Fibroblast of lung (primary cell): ENCODE measurements around the gene EZH1. TPM values are rescaled to one million over a fixed set of nuclear protein-coding genes. Genes with fewer than 3 reads are reported as not detected.

ENCODE experiments used
- DNase-seq, 2 donors: peaks; one replicate each; pipeline versions ENCODE4 v3.0.0 to v3.0.0-alpha.2; 2010; ENCODE audit warnings: low read depth in 2 of 2
- H2AFZ ChIP-seq: 2 replicates; pipeline ENCODE4 v1.5.1; 2012; ENCODE audit warnings: low read length, control low read depth, inconsistent platforms
- H3K27ac ChIP-seq: 2 replicates; pipeline ENCODE4 v1.5.1; 2011; ENCODE audit warnings: low read length, control low read depth; ENCODE audit not compliant: insufficient read depth
- H3K27me3 ChIP-seq: 2 replicates; pipeline ENCODE4 v1.5.1; 2011; ENCODE audit warnings: mild to moderate bottlenecking, low read length; ENCODE audit not compliant: control insufficient read depth, insufficient read depth
- H3K36me3 ChIP-seq: 2 replicates; pipeline ENCODE4 v1.5.1; 2011; ENCODE audit warnings: low read length; ENCODE audit not compliant: control insufficient read depth, insufficient read depth
- H3K4me1 ChIP-seq: 2 replicates; pipeline ENCODE4 v1.5.1; 2011; ENCODE audit warnings: low read length; ENCODE audit not compliant: control insufficient read depth, insufficient read depth; ENCODE audit errors: extremely low read depth
- H3K4me2 ChIP-seq: 2 replicates; pipeline ENCODE4 v1.5.1; 2011; ENCODE audit warnings: low read length, control low read depth; ENCODE audit not compliant: insufficient read depth; ENCODE audit errors: extremely low read depth
- H3K4me3 ChIP-seq, 4 experiments: fragments of 200-600 bp in 1 of 4; sonication (generic) in 1 of 4; replicated peaks in 1 of 4; 2 replicates each; pipeline ENCODE4 v1.5.1; 2011 to 2016; ENCODE audit warnings: low read length in 4 of 4, low read depth in 3 of 4, mild to moderate bottlenecking in 3 of 4, control low read depth in 2 of 4, inconsistent platforms in 1 of 4, mixed read lengths in 1 of 4; ENCODE audit not compliant: insufficient read depth in 1 of 4; ENCODE audit errors: control extremely low read depth in 1 of 4
- H3K79me2 ChIP-seq: 2 replicates; pipeline ENCODE4 v1.5.1; 2012; ENCODE audit warnings: mild to moderate bottlenecking, low read length, inconsistent platforms; ENCODE audit not compliant: control insufficient read depth, insufficient read depth
- H3K9ac ChIP-seq: 2 replicates; pipeline ENCODE4 v1.5.1; 2011; ENCODE audit warnings: mild to moderate bottlenecking, low read length, control low read depth; ENCODE audit not compliant: insufficient read depth
- H3K9me3 ChIP-seq: 2 replicates; pipeline ENCODE4 v1.5.1; 2012; ENCODE audit warnings: low read depth, low read length; ENCODE audit not compliant: control insufficient read depth, insufficient read depth
- H4K20me1 ChIP-seq: 2 replicates; pipeline ENCODE4 v1.5.1; 2011; ENCODE audit warnings: low read length; ENCODE audit not compliant: control insufficient read depth, insufficient read depth; ENCODE audit errors: extremely low read depth
- EZH2 ChIP-seq: IDR thresholded peaks from 2 replicates; pipeline ENCODE4 v1.5.1; 2012; ENCODE audit warnings: low read length, control low read depth, mild to moderate bottlenecking; ENCODE audit errors: missing control alignments
- polyA plus RNA-seq, 2 donors: library from polyadenylated mRNA; depleted of rRNA in 1 of 2; stranded (reverse) in 1 of 2; unstranded in 1 of 2; fragments of >200 nt; gene quantifications; 2 replicates each; pipeline ENCODE4 v1.2.1, GENCODE V29; 2011 to 2012; ENCODE audit warnings: missing spikeins in 1 of 2
- total RNA-seq: library from RNA; depleted of rRNA; stranded (reverse); fragments of >200 nt; gene quantifications from 2 replicates; pipeline ENCODE4 v1.2.1, GENCODE V29; 2014
- TF ChIP-seq, protein P1 (sequence below), 2 donors: IDR thresholded peaks in 1 of 2; conservative IDR thresholded peaks in 1 of 2; 1 replicate in 1 of 2; 2 replicates in 1 of 2; pipeline ENCODE4 v1.5.1; 2011 to 2012; ENCODE audit warnings: low read length in 2 of 2, control low read depth in 1 of 2, inconsistent platforms in 1 of 2, low read depth in 1 of 2, mild to moderate bottlenecking in 1 of 2

Gene EZH1
- total and polyA plus RNA-seq, 2 donors (not counting 1 experiment from before 2014, with no cell fraction given), result 28.6 to 31.9 TPM

DNA sequence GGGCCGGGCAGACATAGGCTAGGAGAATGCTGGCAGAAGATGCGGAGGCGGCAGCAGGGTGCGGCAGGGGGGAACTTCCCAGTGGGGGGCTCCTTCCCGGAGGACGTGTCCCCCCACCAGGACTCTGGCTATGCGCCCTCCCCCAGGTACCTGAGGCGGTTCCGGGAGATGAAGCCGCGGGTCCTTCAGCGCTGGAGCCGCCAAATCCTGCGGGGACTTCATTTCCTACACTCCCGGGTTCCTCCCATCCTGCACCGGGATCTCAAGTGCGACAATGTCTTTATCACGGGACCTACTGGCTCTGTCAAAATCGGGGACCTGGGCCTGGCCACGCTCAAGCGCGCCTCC is 38.9 kb upstream of the EZH1 start:
- Histone ChIP-seq H3K4me1 (peaks cover 19% of the 10 kb centered on the region), H3K4me2 (peak overlapping the region; percentile 33), H3K4me3 (no peak overlapping the region), H3K79me2 (no peaks in the 10 kb centered on the region), H3K27me3 (peaks cover 10% of the 10 kb centered on the region), H3K36me3 (peaks cover 1% of the 10 kb centered on the region), H4K20me1 (no peaks in the 10 kb centered on the region), H2AFZ (no peak overlapping the region), H3K27ac (no peak overlapping the region), H3K9ac (no peak overlapping the region), H3K9me3 (no peaks in the 10 kb centered on the region)
- no peak for DNase-seq
- TF ChIP-seq, protein P1, sequence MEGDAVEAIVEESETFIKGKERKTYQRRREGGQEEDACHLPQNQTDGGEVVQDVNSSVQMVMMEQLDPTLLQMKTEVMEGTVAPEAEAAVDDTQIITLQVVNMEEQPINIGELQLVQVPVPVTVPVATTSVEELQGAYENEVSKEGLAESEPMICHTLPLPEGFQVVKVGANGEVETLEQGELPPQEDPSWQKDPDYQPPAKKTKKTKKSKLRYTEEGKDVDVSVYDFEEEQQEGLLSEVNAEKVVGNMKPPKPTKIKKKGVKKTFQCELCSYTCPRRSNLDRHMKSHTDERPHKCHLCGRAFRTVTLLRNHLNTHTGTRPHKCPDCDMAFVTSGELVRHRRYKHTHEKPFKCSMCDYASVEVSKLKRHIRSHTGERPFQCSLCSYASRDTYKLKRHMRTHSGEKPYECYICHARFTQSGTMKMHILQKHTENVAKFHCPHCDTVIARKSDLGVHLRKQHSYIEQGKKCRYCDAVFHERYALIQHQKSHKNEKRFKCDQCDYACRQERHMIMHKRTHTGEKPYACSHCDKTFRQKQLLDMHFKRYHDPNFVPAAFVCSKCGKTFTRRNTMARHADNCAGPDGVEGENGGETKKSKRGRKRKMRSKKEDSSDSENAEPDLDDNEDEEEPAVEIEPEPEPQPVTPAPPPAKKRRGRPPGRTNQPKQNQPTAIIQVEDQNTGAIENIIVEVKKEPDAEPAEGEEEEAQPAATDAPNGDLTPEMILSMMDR (conservative IDR thresholded peaks at IDR 0.05 in 1 of 2, IDR thresholded peaks at IDR 0.05 in 1 of 2; ENCODE audit: low read depth in 1 of 2, low read length in 2 of 2), result no peak
- TF ChIP-seq EZH2, result no peak

- Histone ChIP-seq H3K4me1 (peaks cover 19% of the 10 kb centered on the region), H4K20me1 (no peaks in the 10 kb centered on the region), H3K27ac (no peak overlapping the region), H3K9ac (no peak overlapping the region), H3K27me3 (peaks cover 10% of the 10 kb centered on the region), H3K79me2 (no peaks in the 10 kb centered on the region), H2AFZ (no peak overlapping the region), H3K4me3 (no peak overlapping the region), H3K9me3 (no peaks in the 10 kb centered on the region), H3K36me3 (peaks cover 2% of the 10 kb centered on the region), H3K4me2 (peak overlapping the region; percentile 33)
- TF ChIP-seq, protein P1 (conservative IDR thresholded peaks at IDR 0.05 in 1 of 2, IDR thresholded peaks at IDR 0.05 in 1 of 2; ENCODE audit: low read depth in 1 of 2, low read length in 2 of 2), result no peak
- no peak for TF ChIP-seq EZH2
- DNase-seq, result peak; percentile 37 to 95
Observed at GRCh38 chr17:42783062-42783790, 38.4 kb upstream of the EZH1 start.

GRCh38 chr17:42782166-42783061 is 37.6 kb upstream of the EZH1 start:
- no peaks in the 10 kb centered on the region for H3K79me2 ChIP-seq
- H4K20me1 ChIP-seq, result no peaks in the 10 kb centered on the region
- peaks cover 19% of the 10 kb centered on the region for H3K4me1 ChIP-seq
- H2AFZ ChIP-seq, result no peak overlapping the region
- no peak overlapping the region for H3K9ac ChIP-seq
- peak in 1 of 2 donors; percentile 36 for DNase-seq
- peak overlapping the region in 1 of 4 experiments; percentile 57 for H3K4me3 ChIP-seq
- no peak overlapping the region for H3K27ac ChIP-seq
- peaks cover 4% of the 10 kb centered on the region for H3K36me3 ChIP-seq
- no peaks in the 10 kb centered on the region for H3K9me3 ChIP-seq
- H3K4me2 ChIP-seq, result peak overlapping the region; percentile 35
- TF ChIP-seq, protein P1 (conservative IDR thresholded peaks at IDR 0.05 in 1 of 2, IDR thresholded peaks at IDR 0.05 in 1 of 2; ENCODE audit: low read depth in 1 of 2, low read length in 2 of 2), result no peak
- TF ChIP-seq EZH2, result no peak
- peaks cover 10% of the 10 kb centered on the region for H3K27me3 ChIP-seq
